Uterus (tissue), 4 donors: Measurements from ENCODE around the gene BEND7. TPM values are rescaled to one million over a fixed set of nuclear protein-coding genes. Genes with fewer than 3 reads are reported as not detected.
"Not testable (repeated sequence)": the region's sequence is repeated elsewhere in the genome, so short reads cannot be mapped to it uniquely, and the experiment has no call there.

ENCODE experiments used
- DNase-seq, 2 donors: peaks; one replicate each; pipeline ENCODE4 v3.0.0-alpha.2; 2019 to 2020
- H3K27ac ChIP-seq, 2 donors: fragments of 200-600 bp; sonication (generic); 1 replicate in 1 of 2; 2 replicates in 1 of 2; pipeline ENCODE4 v1.5.1; 2016 to 2018
- H3K27me3 ChIP-seq, 2 donors: fragments of 200-600 bp; sonication (generic); one replicate each; pipeline ENCODE4 v1.5.1; 2018 to 2019; ENCODE audit warnings: control low read depth in 1 of 2
- H3K36me3 ChIP-seq, 2 donors: fragments of 200-600 bp; sonication (generic); one replicate each; pipeline ENCODE4 v1.5.1; 2019; ENCODE audit warnings: control low read depth in 1 of 2
- H3K4me1 ChIP-seq, 2 donors: fragments of 200-600 bp; sonication (generic); one replicate each; pipeline ENCODE4 v1.5.1; 2018 to 2019; ENCODE audit warnings: control low read depth in 1 of 2
- H3K4me3 ChIP-seq, 2 donors: fragments of 200-600 bp; sonication (generic); 1 replicate in 1 of 2; 2 replicates in 1 of 2; pipeline ENCODE4 v1.5.1; 2018 to 2019; ENCODE audit warnings: mild to moderate bottlenecking in 1 of 2
- H3K9me3 ChIP-seq, 2 donors: fragments of 200-600 bp; sonication (generic); one replicate each; pipeline ENCODE4 v1.5.1; 2019; ENCODE audit warnings: control low read depth in 1 of 2
- CTCF ChIP-seq, 4 experiments: fragments of 200-600 bp in 2 of 4; fragments of 450-650 bp in 2 of 4; sonication (generic) in 2 of 4; IDR thresholded peaks; one replicate each; pipeline ENCODE4 v1.5.1; 2016 to 2019; ENCODE audit warnings: antibody characterized with exemption in 4 of 4, mild to moderate bottlenecking in 2 of 4, moderate library complexity in 1 of 4
- POLR2A ChIP-seq, 2 donors: fragments of 450-650 bp; IDR thresholded peaks; one replicate each; pipeline ENCODE4 v1.6.1; 2016; ENCODE audit warnings: antibody characterized with exemption in 2 of 2, mild to moderate bottlenecking in 1 of 2, moderate library complexity in 1 of 2
- intact Hi-C: fragments of 100-400 bp; cut with DNase I; formaldehyde crosslinking; loops from one replicate; pipeline ENCODE4 v1.15.1; 2023; ENCODE audit warnings: low total_unique reads
- total RNA-seq, 4 donors: library from RNA; depleted of rRNA in 3 of 4; stranded (reverse); fragments of >200 nt in 3 of 4; gene quantifications; one replicate each; pipeline versions ENCODE4 v1.1.0 to v1.2.4, GENCODE V29; 2014 to 2023
- donor health status: DM: yes; HTN: yes; CAD: no.

Gene BEND7
- total RNA-seq, 4 donors from 2014 or later, result 3.3 to 32.7 (median 11.9) TPM

GRCh38 chr10:13542533-13542932 is 13.7 kb upstream of the BEND7 start:
- TF ChIP-seq CTCF (IDR thresholded peaks at IDR 0.05) (no peak), POLR2A (IDR thresholded peaks at IDR 0.05) (no peak)
- Histone ChIP-seq H3K4me3 (no peak overlapping the region), H3K27ac (no peak overlapping the region), H3K9me3 (no peaks in the 10 kb centered on the region), H3K36me3 (no peaks in the 10 kb centered on the region), H3K4me1 (no peaks in the 10 kb centered on the region), H3K27me3 (no peaks in the 10 kb centered on the region)
- no peak for DNase-seq
- intact Hi-C loops, result no loop called here

GRCh38 chr10:13537985-13538384 is 9.2 kb upstream of the BEND7 start:
- H3K27me3 ChIP-seq, intact Hi-C loops, H3K36me3 ChIP-seq, DNase-seq, H3K4me1 ChIP-seq, H3K27ac ChIP-seq, H3K9me3 ChIP-seq, H3K4me3 ChIP-seq: not testable (repeated sequence)

GRCh38 chr10:13536674-13537366 is 8.0 kb upstream of the BEND7 start:
- H3K27me3 ChIP-seq, result no peaks in the 10 kb centered on the region
- intact Hi-C loops, result no loop called here
- peak; percentile 19 to 21 for DNase-seq
- no peak overlapping the region for H3K27ac ChIP-seq
- TF ChIP-seq CTCF (IDR thresholded peaks at IDR 0.05), result peak in 2 of 4 experiments; percentile 25 to 27
- no peak for TF ChIP-seq POLR2A (IDR thresholded peaks at IDR 0.05)
- no peaks in the 10 kb centered on the region for H3K36me3 ChIP-seq
- H3K4me3 ChIP-seq, result no peak overlapping the region
- no peaks in the 10 kb centered on the region for H3K9me3 ChIP-seq
- no peaks in the 10 kb centered on the region for H3K4me1 ChIP-seq

- TF ChIP-seq CTCF (IDR thresholded peaks at IDR 0.05) (no peak), POLR2A (IDR thresholded peaks at IDR 0.05) (no peak)
- Histone ChIP-seq H3K9me3 (no peaks in the 10 kb centered on the region), H3K4me3 (no peak overlapping the region), H3K36me3 (no peaks in the 10 kb centered on the region), H3K4me1 (no peaks in the 10 kb centered on the region), H3K27me3 (no peaks in the 10 kb centered on the region), H3K27ac (no peak overlapping the region)
- intact Hi-C loops, result no loop called here
- DNase-seq, result no peak
These were observed 6.5 kb upstream of the BEND7 start for GRCh38 chr10:13535346-13535745.

- Histone ChIP-seq H3K4me1 (peaks cover 0 to 5% of the 10 kb centered on the region in 2 donors), H3K4me3 (peak overlapping the region in 1 of 2 donors; percentile 62), H3K9me3 (no peaks in the 10 kb centered on the region), H3K36me3 (no peaks in the 10 kb centered on the region), H3K27ac (peak overlapping the region in 1 of 2 donors; percentile 85), H3K27me3 (no peaks in the 10 kb centered on the region)
- no peak for TF ChIP-seq POLR2A (IDR thresholded peaks at IDR 0.05)
- TF ChIP-seq CTCF (IDR thresholded peaks at IDR 0.05), result no peak
- no peak for DNase-seq
- intact Hi-C loops, result no loop called here
These were observed 830 bp upstream of the BEND7 start for GRCh38 chr10:13529714-13529973.
